H9 (cell line): ENCODE data around the gene IL36RN. TPM values are rescaled to one million over a fixed set of nuclear protein-coding genes. Genes with fewer than 3 reads are reported as not detected.
A peak's percentile ranks its signal among the peaks of the same experiment; 100 is the strongest.

Source experiments
- DNase-seq: peaks from one replicate; pipeline ENCODE4 v3.0.0-alpha.2; 2017
- H2AFZ ChIP-seq: one replicate; pipeline ENCODE4 v1.6.1; 2013; ENCODE audit warnings: mild to moderate bottlenecking, low read length, control low read depth, moderate library complexity
- H2AK5ac ChIP-seq: 2 replicates; pipeline ENCODE4 v1.6.1; 2013; ENCODE audit warnings: low read length, control low read depth, mixed read lengths; ENCODE audit not compliant: insufficient read length
- H2BK120ac ChIP-seq: one replicate; pipeline ENCODE4 v1.6.1; 2013; ENCODE audit warnings: low read depth, mild to moderate bottlenecking, low read length, control low read depth, inconsistent platforms; ENCODE audit not compliant: poor library complexity, severe bottlenecking
- H2BK12ac ChIP-seq: 2 replicates; pipeline ENCODE4 v1.6.1; 2013; ENCODE audit warnings: low read length, control low read depth, mixed read lengths, low read depth; ENCODE audit not compliant: insufficient read length
- H2BK15ac ChIP-seq: 2 replicates; pipeline ENCODE4 v1.6.1; 2013; ENCODE audit warnings: low read depth, low read length, control low read depth
- H2BK20ac ChIP-seq: one replicate; pipeline ENCODE4 v1.6.1; 2013; ENCODE audit warnings: low read depth, mild to moderate bottlenecking, low read length, control low read depth, inconsistent platforms; ENCODE audit not compliant: poor library complexity, severe bottlenecking
- H2BK5ac ChIP-seq: 2 replicates; pipeline ENCODE4 v1.6.1; 2013; ENCODE audit warnings: low read length, control low read depth, mixed read lengths; ENCODE audit not compliant: insufficient read length
- H3K14ac ChIP-seq: 2 replicates; pipeline ENCODE4 v1.6.1; 2013; ENCODE audit warnings: low read length, control low read depth; ENCODE audit not compliant: insufficient read depth
- H3K18ac ChIP-seq: 2 replicates; pipeline ENCODE4 v1.6.1; 2013; ENCODE audit warnings: low read depth, mild to moderate bottlenecking, mixed read lengths, low read length, control low read depth; ENCODE audit not compliant: insufficient read length
- H3K23ac ChIP-seq: 2 replicates; pipeline ENCODE4 v1.6.1; 2013; ENCODE audit warnings: low read length, control low read depth, mixed read lengths, low read depth; ENCODE audit not compliant: insufficient read length
- H3K23me2 ChIP-seq: 2 replicates; pipeline ENCODE4 v1.6.1; 2013; ENCODE audit warnings: low read depth, mild to moderate bottlenecking, mixed read lengths, low read length, control low read depth; ENCODE audit not compliant: insufficient read length, poor library complexity, severe bottlenecking
- H3K27ac ChIP-seq: 2 replicates; pipeline ENCODE4 v1.5.1; 2013; ENCODE audit warnings: low read length, control low read depth, mixed read lengths, low read depth; ENCODE audit not compliant: insufficient read length
- H3K27me3 ChIP-seq: 2 replicates; pipeline ENCODE4 v1.6.1; 2013; ENCODE audit warnings: low read length, control low read depth, inconsistent platforms; ENCODE audit not compliant: insufficient read depth
- H3K4ac ChIP-seq: 2 replicates; pipeline ENCODE4 v1.6.1; 2013; ENCODE audit warnings: low read depth, mild to moderate bottlenecking, control low read depth, inconsistent platforms, low read length, moderate library complexity
- H3K4me1 ChIP-seq: 2 replicates; pipeline ENCODE4 v1.6.1; 2013; ENCODE audit warnings: low read length, control low read depth, inconsistent platforms; ENCODE audit not compliant: insufficient read depth
- H3K4me2 ChIP-seq: 2 replicates; pipeline ENCODE4 v1.6.1; 2013; ENCODE audit warnings: low read length, control low read depth, mixed read lengths; ENCODE audit not compliant: insufficient read length, insufficient read depth
- H3K56ac ChIP-seq: 2 replicates; pipeline ENCODE4 v1.6.1; 2013; ENCODE audit warnings: low read depth, mild to moderate bottlenecking, mixed read lengths, low read length, control low read depth; ENCODE audit not compliant: insufficient read length
- H3K79me1 ChIP-seq: 2 replicates; pipeline ENCODE4 v1.6.1; 2013; ENCODE audit warnings: low read depth, mild to moderate bottlenecking, moderate library complexity, low read length, control low read depth, inconsistent platforms; ENCODE audit not compliant: insufficient read depth, poor library complexity, severe bottlenecking
- H3K79me2 ChIP-seq: 2 replicates; pipeline ENCODE4 v1.6.1; 2013; ENCODE audit warnings: low read length, control low read depth, inconsistent platforms; ENCODE audit not compliant: insufficient read depth
- H3K9ac ChIP-seq: 2 replicates; pipeline ENCODE4 v1.6.1; 2013; ENCODE audit warnings: low read length, control low read depth, mixed read lengths; ENCODE audit not compliant: insufficient read length; ENCODE audit errors: extremely low read depth
- H3K9me3 ChIP-seq: one replicate; pipeline ENCODE4 v1.6.1; 2013; ENCODE audit warnings: low read depth, low read length, inconsistent platforms; ENCODE audit not compliant: control insufficient read depth
- H3T11ph ChIP-seq: one replicate; pipeline ENCODE4 v1.6.1; 2013; ENCODE audit warnings: mild to moderate bottlenecking, low read length, control low read depth, inconsistent platforms
- H4K20me1 ChIP-seq: one replicate; pipeline ENCODE4 v1.6.1; 2013; ENCODE audit not compliant: control insufficient read depth, insufficient read length, insufficient read depth
- H4K5ac ChIP-seq: 2 replicates; pipeline ENCODE4 v1.6.1; 2013; ENCODE audit warnings: low read depth, mild to moderate bottlenecking, mixed read lengths, low read length, control low read depth; ENCODE audit not compliant: insufficient read length
- H4K8ac ChIP-seq: replicated peaks from 2 replicates; pipeline ENCODE4 v1.6.1; 2013; ENCODE audit warnings: low read length, control low read depth, mixed read lengths, low read depth; ENCODE audit not compliant: insufficient read length
- H4K91ac ChIP-seq: 2 replicates; pipeline ENCODE4 v1.6.1; 2013; ENCODE audit warnings: low read depth, mild to moderate bottlenecking, moderate library complexity, mixed read lengths, low read length, control low read depth; ENCODE audit not compliant: insufficient read length
- H3K27ac Mint-ChIP-seq, 3 experiments: 2 replicates in 2 of 3; 3 replicates in 1 of 3; pipeline ENCODE4 v1.8.0; 2020 to 2021; ENCODE audit warnings: mixed read lengths in 3 of 3, mild to moderate bottlenecking in 1 of 3, moderate library complexity in 1 of 3
- H3K27me3 Mint-ChIP-seq: 2 replicates; pipeline ENCODE4 v1.8.0; 2021; ENCODE audit warnings: low read depth, mild to moderate bottlenecking, moderate library complexity, mixed read lengths
- H3K36me3 Mint-ChIP-seq, 3 experiments: 2 replicates in 2 of 3; 3 replicates in 1 of 3; pipeline ENCODE4 v1.8.0; 2020 to 2021; ENCODE audit warnings: low read depth in 3 of 3, mixed read lengths in 3 of 3; ENCODE audit not compliant: insufficient read depth in 1 of 3
- H3K4me1 Mint-ChIP-seq, 2 experiments: 2 replicates each; pipeline ENCODE4 v1.8.0; 2020; ENCODE audit warnings: mixed read lengths in 2 of 2
- H3K4me3 Mint-ChIP-seq, 2 experiments: 2 replicates in 1 of 2; 3 replicates in 1 of 2; pipeline ENCODE4 v1.8.0; 2020 to 2021; ENCODE audit warnings: mild to moderate bottlenecking in 2 of 2, mixed read lengths in 2 of 2, moderate library complexity in 1 of 2
- H3K9me3 Mint-ChIP-seq, 2 experiments: 2 replicates in 1 of 2; 3 replicates in 1 of 2; pipeline ENCODE4 v1.8.0; 2020; ENCODE audit warnings: mild to moderate bottlenecking in 2 of 2, mixed read lengths in 2 of 2, moderate library complexity in 1 of 2
- CTCF ChIP-seq: fragments of 200-600 bp; sonication (generic); conservative IDR thresholded peaks from 3 replicates; pipeline ENCODE4 v1.8.0; 2021; ENCODE audit warnings: antibody characterized with exemption, mild to moderate bottlenecking
- WGBS: extraction: QIAGEN DNeasy Blood & Tissue Kit; methylation state at CpG from one replicate; pipeline ENCODE4 v1.1.7; 2013; ENCODE audit warnings: missing lambda C conversion rate, low lambda C conversion rate, mixed read lengths; ENCODE audit not compliant: insufficient read length; ENCODE audit errors: extremely low coverage; 5-methylcytosine and 5-hydroxymethylcytosine counted together
- total RNA-seq: library from RNA; stranded (reverse); gene quantifications from 2 replicates; pipeline ENCODE4 v1.2.1, GENCODE V29; 2021

The IL36RN gene
- total RNA-seq, 1 experiment from 2014 or later, result not detected

GRCh38 chr2:113098532-113098931 lies 39.5 kb downstream of the IL36RN start:
- Histone ChIP-seq H3K79me2 (no peaks in the 10 kb centered on the region), H3K23ac (no peak overlapping the region), H3K14ac (no peak overlapping the region), H4K91ac (no peak overlapping the region), H2BK12ac (no peak overlapping the region), H3K4ac (no peak overlapping the region), H3K4me1 (no peaks in the 10 kb centered on the region), H2BK5ac (no peak overlapping the region), H3T11ph (no peak overlapping the region), H2BK120ac (no peak overlapping the region), H4K8ac (no peak overlapping the region), H3K27ac (no peak overlapping the region), H3K9me3 (no peaks in the 10 kb centered on the region), H2AFZ (no peak overlapping the region), H3K9ac (no peak overlapping the region), H3K27me3 (no peaks in the 10 kb centered on the region), H4K5ac (no peak overlapping the region), H3K23me2 (no peaks in the 10 kb centered on the region), H2BK15ac (no peak overlapping the region), H2AK5ac (no peak overlapping the region), H3K18ac (no peak overlapping the region), H3K79me1 (no peaks in the 10 kb centered on the region), H4K20me1 (no peaks in the 10 kb centered on the region), H3K4me2 (no peak overlapping the region), H2BK20ac (no peak overlapping the region), H3K56ac (no peak overlapping the region)
- no peak for TF ChIP-seq CTCF
- H3K4me3 Mint-ChIP-seq, result peak overlapping the region in 1 of 2 experiments; percentile 40; a peak in 1 of 5 replicates
- H3K27ac Mint-ChIP-seq, result no peak overlapping the region
- H3K27me3 Mint-ChIP-seq, result peaks cover 21% of the 10 kb centered on the region
- H3K9me3 Mint-ChIP-seq, result peaks cover 29 to 61% of the 10 kb centered on the region in 2 experiments
- H3K4me1 Mint-ChIP-seq, result no peaks in the 10 kb centered on the region
- no CpG with 5 or more reads among the region's 6 CpGs for WGBS
- DNase-seq, result no peak
- H3K36me3 Mint-ChIP-seq, result peaks cover 0 to 4% (median 3%) of the 10 kb centered on the region in 3 experiments; a peak in 3 of 7 replicates
